GM18858 (cell line): ENCODE measurements around the gene ZNF41.

Source experiments
- ATAC-seq: cut with Tn5 transposase; IDR thresholded peaks from one replicate; pipeline ENCODE4 v1.9.1; 2021; ENCODE audit not compliant: unreplicated experiment

The ZNF41 gene

DNA sequence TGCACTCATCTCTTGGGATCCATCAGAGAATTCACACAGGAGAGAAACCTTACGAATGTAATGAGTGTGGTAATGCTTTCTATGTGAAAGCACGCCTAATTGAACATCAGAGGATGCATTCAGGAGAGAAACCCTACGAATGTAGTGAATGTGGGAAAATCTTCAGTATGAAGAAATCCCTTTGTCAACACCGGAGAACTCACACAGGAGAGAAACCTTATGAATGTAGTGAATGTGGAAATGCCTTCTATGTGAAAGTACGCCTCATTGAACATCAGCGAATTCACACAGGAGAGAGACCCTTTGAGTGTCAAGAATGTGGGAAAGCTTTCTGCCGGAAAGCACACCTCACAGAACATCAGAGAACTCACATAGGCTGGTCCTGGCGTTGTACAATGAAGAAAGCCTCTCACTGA lies 69.8 kb downstream of the ZNF41 start:
- no peak for ATAC-seq
